K562 (cell line): ENCODE results near the gene CLIC3. TPM values are rescaled to one million over a fixed set of nuclear protein-coding genes. Genes with fewer than 3 reads are reported as not detected.

ENCODE experiments used
- BCL6 ChIP-seq: fragments of 250-450 bp; sonication (Bioruptor Pico); IDR thresholded peaks from 2 replicates; pipeline ENCODE4 v1.4.0; 2020
- ESRRB ChIP-seq: fragments of 250-450 bp; sonication (Bioruptor Pico); IDR thresholded peaks from 2 replicates; pipeline ENCODE4 v1.5.0; 2020; ENCODE audit warnings: mild to moderate bottlenecking, moderate library complexity, borderline replicate concordance
- FOS ChIP-seq: IDR thresholded peaks from 3 replicates; pipeline ENCODE4 v1.6.1; 2011; ENCODE audit not compliant: insufficient read length; ENCODE audit errors: extremely low read depth
- FOXO4 ChIP-seq: fragments of 450-650 bp; formaldehyde crosslinking; IDR thresholded peaks from 2 replicates; pipeline ENCODE4 v1.4.0; 2020; ENCODE audit warnings: mild to moderate bottlenecking, moderate library complexity
- HEY1 ChIP-seq: fragments of 250-450 bp; sonication (Bioruptor Pico); IDR thresholded peaks from 2 replicates; pipeline ENCODE4 v1.5.0; 2020; ENCODE audit warnings: mild to moderate bottlenecking, moderate library complexity, borderline replicate concordance
- HINFP ChIP-seq: fragments of 450-650 bp; conservative IDR thresholded peaks from 2 replicates; pipeline ENCODE4 v1.6.1; 2016; ENCODE audit warnings: missing genetic modification characterization, low read depth, mild to moderate bottlenecking, control low read depth, missing compliant biosample characterization
- NFYB ChIP-seq: IDR thresholded peaks from 2 replicates; pipeline ENCODE4 v1.6.1; 2011; ENCODE audit warnings: mild to moderate bottlenecking, moderate library complexity; ENCODE audit not compliant: insufficient read length; ENCODE audit errors: extremely low read depth
- U2AF2 ChIP-seq: fragments of 200-400 bp; formaldehyde crosslinking; optimal IDR thresholded peaks from 2 replicates; pipeline ENCODE3; 2017; ENCODE audit warnings: low read depth, mild to moderate bottlenecking, low read length
- ZBTB5 ChIP-seq: fragments of 450-650 bp; IDR thresholded peaks from 2 replicates; pipeline ENCODE4 v1.6.1; 2017; ENCODE audit warnings: antibody characterized with exemption
- ZNF24 ChIP-seq: fragments of 450-650 bp; IDR thresholded peaks from 2 replicates; pipeline ENCODE4 v1.6.1; 2016
- polyA plus RNA-seq, 8 experiments: library from polyadenylated mRNA; depleted of rRNA in 4 of 8; stranded (reverse) in 5 of 8; unstranded in 3 of 8; fragments of >200 nt; fragmentation: Nextera tagmentation in 2 of 8; fragmentation: Illumina TruSeq in 1 of 8; extraction: Ambion mirVana in 2 of 8; extraction: Trizol in 1 of 8; gene quantifications; 2 replicates each; pipeline versions ENCODE4 v1.2.1 to v1.2.3, GENCODE V29; 2011 to 2014; ENCODE audit warnings: inconsistent platforms in 1 of 8, missing spikeins in 1 of 8
- total RNA-seq, 7 experiments: library from RNA; depleted of rRNA in 6 of 7; stranded (reverse); fragments of >200 nt in 6 of 7; fragmentation: Illumina TruSeq in 2 of 7; extraction: Trizol in 2 of 7; gene quantifications; 2 replicates each; pipeline versions ENCODE4 v1.2.1 to v1.2.3, GENCODE V29; 2011 to 2021; ENCODE audit warnings: low replicate concordance in 1 of 7
- TF ChIP-seq, protein P1 (sequence below): fragments of 250-450 bp; sonication (Bioruptor Pico); IDR thresholded peaks from 2 replicates; pipeline ENCODE4 v1.4.0; 2020

Gene CLIC3
- total and polyA plus RNA-seq, 9 of the 15 experiments (the other 6 are each of a cell fraction or from before 2014, with no cell fraction given), result 0.27 to 0.29 TPM; not detected in 7

- TF ChIP-seq ZBTB5 (no peak), ZNF24 (no peak), U2AF2 (no peak), HINFP (no peak), FOXO4 (CRISPR knock-in tag) (no peak), ESRRB (CRISPR knock-in tag) (no peak), NFYB (no peak), HEY1 (CRISPR knock-in tag) (no peak), BCL6 (CRISPR knock-in tag) (no peak), FOS (no peak)
- TF ChIP-seq, protein P1, sequence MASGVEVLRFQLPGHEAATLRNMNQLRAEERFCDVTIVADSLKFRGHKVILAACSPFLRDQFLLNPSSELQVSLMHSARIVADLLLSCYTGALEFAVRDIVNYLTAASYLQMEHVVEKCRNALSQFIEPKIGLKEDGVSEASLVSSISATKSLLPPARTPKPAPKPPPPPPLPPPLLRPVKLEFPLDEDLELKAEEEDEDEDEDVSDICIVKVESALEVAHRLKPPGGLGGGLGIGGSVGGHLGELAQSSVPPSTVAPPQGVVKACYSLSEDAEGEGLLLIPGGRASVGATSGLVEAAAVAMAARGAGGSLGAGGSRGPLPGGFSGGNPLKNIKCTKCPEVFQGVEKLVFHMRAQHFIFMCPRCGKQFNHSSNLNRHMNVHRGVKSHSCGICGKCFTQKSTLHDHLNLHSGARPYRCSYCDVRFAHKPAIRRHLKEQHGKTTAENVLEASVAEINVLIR, result no peak
These were observed 36.0 kb downstream of the CLIC3 start (continued) for GRCh38 chr9:136960212-136960937.
